Thoracic aorta (tissue), 2 donors: ENCODE data around the gene DLGAP1. TPM values are rescaled to one million over a fixed set of nuclear protein-coding genes. Genes with fewer than 3 reads are reported as not detected.

Experiments
- ATAC-seq: fragments of 150-250 bp; one replicate; pipeline ENCODE4 v1.8.0; 2017; ENCODE audit warnings: low read depth; ENCODE audit not compliant: insufficient number of reproducible peaks, low FRiP score
- DNase-seq: peaks from one replicate; pipeline ENCODE4 v3.0.0-alpha.2; 2020; ENCODE audit warnings: low spot score
- H3K27ac ChIP-seq, 2 donors: fragments of 200-600 bp; sonication (generic); 1 replicate in 1 of 2; 2 replicates in 1 of 2; pipeline ENCODE4 v1.5.1; 2016; ENCODE audit warnings: mild to moderate bottlenecking in 2 of 2, moderate library complexity in 2 of 2
- H3K27me3 ChIP-seq: fragments of 200-600 bp; sonication (generic); replicated peaks from 2 replicates; pipeline ENCODE4 v1.6.0; 2016; ENCODE audit warnings: mild to moderate bottlenecking; ENCODE audit not compliant: insufficient read depth
- H3K36me3 ChIP-seq: fragments of 200-600 bp; sonication (generic); one replicate; pipeline ENCODE4 v1.5.1; 2016
- H3K4me1 ChIP-seq, 2 donors: fragments of 200-600 bp; sonication (generic); 1 replicate in 1 of 2; 2 replicates in 1 of 2; pipeline versions ENCODE4 v1.5.1 to v1.6.0; 2016; ENCODE audit warnings: low read depth in 2 of 2, mild to moderate bottlenecking in 1 of 2; ENCODE audit not compliant: control insufficient read depth in 1 of 2
- H3K4me3 ChIP-seq: fragments of 200-600 bp; sonication (generic); 2 replicates; pipeline ENCODE4 v1.5.1; 2016; ENCODE audit warnings: mild to moderate bottlenecking
- H3K9me3 ChIP-seq: fragments of 200-600 bp; sonication (generic); 2 replicates; pipeline ENCODE4 v1.5.1; 2016
- CTCF ChIP-seq: fragments of 200-600 bp; sonication (generic); IDR thresholded peaks from one replicate; pipeline ENCODE4 v1.5.1; 2019; ENCODE audit warnings: antibody characterized with exemption
- total RNA-seq, 2 donors: library from RNA; depleted of rRNA; stranded (reverse); fragments of >200 nt; gene quantifications; one replicate each; pipeline versions ENCODE4 v1.1.0 to v1.2.3, GENCODE V29; 2016

Gene DLGAP1
- total RNA-seq, 2 donors from 2014 or later, result 7.3 to 19.0 TPM

GRCh38 chr18:3675994-3676393 lies 779.1 kb downstream of the DLGAP1 start:
- no peaks in the 10 kb centered on the region for H3K36me3 ChIP-seq
- H3K9me3 ChIP-seq, result no peaks in the 10 kb centered on the region
- ATAC-seq (no peak), DNase-seq (no peak)
- no peaks in the 10 kb centered on the region for H3K4me1 ChIP-seq
- H3K27me3 ChIP-seq, result no peaks in the 10 kb centered on the region
- no peak for TF ChIP-seq CTCF
- H3K4me3 ChIP-seq, result no peak overlapping the region
- no peak overlapping the region for H3K27ac ChIP-seq

- no peaks in the 10 kb centered on the region for H3K4me1 ChIP-seq
- H3K27ac ChIP-seq, result no peak overlapping the region
- ATAC-seq (no peak), DNase-seq (no peak)
- no peak overlapping the region for H3K4me3 ChIP-seq
- no peak for TF ChIP-seq CTCF
- no peaks in the 10 kb centered on the region for H3K27me3 ChIP-seq
- H3K9me3 ChIP-seq, result no peaks in the 10 kb centered on the region
- no peaks in the 10 kb centered on the region for H3K36me3 ChIP-seq
Measured at GRCh38 chr18:3675446-3675845, 779.7 kb downstream of the DLGAP1 start.

- no peak overlapping the region for H3K4me3 ChIP-seq
- no peak overlapping the region for H3K27ac ChIP-seq
- no peak for ATAC-seq
- no peaks in the 10 kb centered on the region for H3K36me3 ChIP-seq
- TF ChIP-seq CTCF, result no peak
- no peaks in the 10 kb centered on the region for H3K27me3 ChIP-seq
- no peak for DNase-seq
- H3K9me3 ChIP-seq, result no peaks in the 10 kb centered on the region
- no peaks in the 10 kb centered on the region for H3K4me1 ChIP-seq
Measured at GRCh38 chr18:3671176-3671575, 783.9 kb downstream of the DLGAP1 start.

- no peak for TF ChIP-seq CTCF
- H3K27me3 ChIP-seq, result no peaks in the 10 kb centered on the region
- H3K4me3 ChIP-seq, result no peak overlapping the region
- H3K9me3 ChIP-seq, result no peaks in the 10 kb centered on the region
- H3K4me1 ChIP-seq, result peaks cover 0 to 5% of the 10 kb centered on the region in 2 donors
- H3K36me3 ChIP-seq, result no peaks in the 10 kb centered on the region
- no peak for ATAC-seq
- H3K27ac ChIP-seq, result no peak overlapping the region
- DNase-seq, result no peak
Measured at GRCh38 chr18:3669376-3669775, 785.7 kb downstream of the DLGAP1 start.

GRCh38 chr18:3667255-3668137 lies 787.6 kb downstream of the DLGAP1 start:
- Histone ChIP-seq H3K27me3 (no peaks in the 10 kb centered on the region), H3K4me1 (peaks cover 0 to 5% of the 10 kb centered on the region in 2 donors), H3K36me3 (no peaks in the 10 kb centered on the region), H3K27ac (no peak overlapping the region), H3K4me3 (no peak overlapping the region), H3K9me3 (no peaks in the 10 kb centered on the region)
- DNase-seq (no peak), ATAC-seq (no peak)
- no peak for TF ChIP-seq CTCF
